Esophagus muscularis mucosa (tissue), 4 donors: ENCODE results near the gene COPS8.

Experiments
- EP300 ChIP-seq: sonication (generic); formaldehyde crosslinking; IDR thresholded peaks from one replicate; pipeline ENCODE4 v1.6.1; 2017; ENCODE audit warnings: antibody characterized with exemption
- POLR2A ChIP-seq: fragments of 450-650 bp; IDR thresholded peaks from one replicate; pipeline ENCODE4 v1.6.1; 2017; ENCODE audit warnings: antibody characterized with exemption, moderate library complexity, mild to moderate bottlenecking, low read depth
- POLR2AphosphoS5 ChIP-seq, 2 donors: sonication (generic); formaldehyde crosslinking; IDR thresholded peaks; one replicate each; pipeline ENCODE4 v1.6.1; 2017; ENCODE audit warnings: antibody characterized with exemption in 2 of 2
- TF ChIP-seq, protein P1 (sequence below), 3 experiments: fragments of 200-600 bp in 2 of 3; fragments of 450-650 bp in 1 of 3; sonication (generic) in 2 of 3; IDR thresholded peaks; one replicate each; pipeline ENCODE4 v1.5.1; 2017 to 2019; ENCODE audit warnings: antibody characterized with exemption in 3 of 3, mild to moderate bottlenecking in 2 of 3, moderate library complexity in 1 of 3

GRCh38 chr2:237059155-237059875, 26.4 kb upstream of the COPS8 start:
- TF ChIP-seq, protein P1, sequence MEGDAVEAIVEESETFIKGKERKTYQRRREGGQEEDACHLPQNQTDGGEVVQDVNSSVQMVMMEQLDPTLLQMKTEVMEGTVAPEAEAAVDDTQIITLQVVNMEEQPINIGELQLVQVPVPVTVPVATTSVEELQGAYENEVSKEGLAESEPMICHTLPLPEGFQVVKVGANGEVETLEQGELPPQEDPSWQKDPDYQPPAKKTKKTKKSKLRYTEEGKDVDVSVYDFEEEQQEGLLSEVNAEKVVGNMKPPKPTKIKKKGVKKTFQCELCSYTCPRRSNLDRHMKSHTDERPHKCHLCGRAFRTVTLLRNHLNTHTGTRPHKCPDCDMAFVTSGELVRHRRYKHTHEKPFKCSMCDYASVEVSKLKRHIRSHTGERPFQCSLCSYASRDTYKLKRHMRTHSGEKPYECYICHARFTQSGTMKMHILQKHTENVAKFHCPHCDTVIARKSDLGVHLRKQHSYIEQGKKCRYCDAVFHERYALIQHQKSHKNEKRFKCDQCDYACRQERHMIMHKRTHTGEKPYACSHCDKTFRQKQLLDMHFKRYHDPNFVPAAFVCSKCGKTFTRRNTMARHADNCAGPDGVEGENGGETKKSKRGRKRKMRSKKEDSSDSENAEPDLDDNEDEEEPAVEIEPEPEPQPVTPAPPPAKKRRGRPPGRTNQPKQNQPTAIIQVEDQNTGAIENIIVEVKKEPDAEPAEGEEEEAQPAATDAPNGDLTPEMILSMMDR (IDR thresholded peaks at IDR 0.05) = no peak
- TF ChIP-seq EP300 = no peak
- no peak for TF ChIP-seq POLR2A
- no peak for TF ChIP-seq POLR2AphosphoS5 (IDR thresholded peaks at IDR 0.05)
